ENCODE results near the gene FOXP3. TPM values are rescaled to one million over a fixed set of nuclear protein-coding genes. Genes with fewer than 3 reads are reported as not detected.

The FOXP3 gene
- total RNA-seq, 1 experiment from 2014 or later = 0.42 TPM

DNA sequence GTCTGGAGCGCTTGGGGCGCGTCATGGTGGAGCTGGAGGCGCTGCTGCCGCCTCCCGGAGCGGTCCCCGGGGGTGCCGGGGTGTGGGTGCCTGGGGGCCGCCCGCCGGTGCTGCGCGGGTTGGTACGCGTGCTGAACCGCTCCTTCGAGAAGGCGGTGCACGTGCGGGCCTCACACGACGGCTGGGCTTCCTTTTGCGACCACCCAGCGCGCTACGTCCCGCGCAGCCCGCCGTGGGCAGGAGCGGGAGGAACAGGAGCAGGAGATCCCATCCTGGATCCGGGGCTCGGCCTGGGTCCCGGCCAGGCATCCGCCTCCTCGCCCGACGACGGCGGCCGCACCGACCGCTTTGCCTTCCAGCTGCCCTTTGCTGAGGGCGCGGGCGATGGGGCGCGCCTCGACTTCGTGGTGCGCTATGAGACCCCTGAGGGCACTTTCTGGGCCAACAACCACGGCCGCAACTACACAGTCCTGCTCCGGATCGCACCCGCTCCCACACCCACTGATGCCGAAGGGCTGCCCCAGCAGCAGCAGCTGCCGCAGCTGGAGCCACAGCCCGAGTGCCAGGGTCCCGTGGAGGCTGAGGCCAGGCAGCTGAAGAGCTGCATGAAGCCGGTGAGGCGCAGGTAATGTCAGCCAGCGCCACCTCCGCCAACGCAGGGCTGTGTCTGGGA lies 5.9 kb upstream of the FOXP3 start (continued):
- TF ChIP-seq ATF2 (CRISPR knock-in tag; IDR thresholded peaks at IDR 0.05; ENCODE audit: borderline replicate concordance, low read depth) (0 out of 2 replicates have a peak, but pooled peaks have one; percentile 41), TEAD1 (CRISPR knock-in tag; IDR thresholded peaks at IDR 0.05) (no peak), ETV6 (CRISPR knock-in tag; IDR thresholded peaks at IDR 0.05) (no peak), ZNF423 (CRISPR knock-in tag; IDR thresholded peaks at IDR 0.05) (no peak), CBFB (CRISPR knock-in tag; IDR thresholded peaks at IDR 0.05; ENCODE audit: low read depth) (no peak), ESRRA (CRISPR knock-in tag; IDR thresholded peaks at IDR 0.05; ENCODE audit: borderline replicate concordance) (0 out of 2 replicates have a peak, but pooled peaks have one; percentile 39), ZNF219 (CRISPR knock-in tag; IDR thresholded peaks at IDR 0.05; ENCODE audit: borderline replicate concordance) (no peak), GABPB1 (CRISPR knock-in tag; IDR thresholded peaks at IDR 0.05) (no peak), ZNF281 (CRISPR knock-in tag; IDR thresholded peaks at IDR 0.05) (no peak), PRRX2 (CRISPR knock-in tag; IDR thresholded peaks at IDR 0.05) (no peak), GTF2I (CRISPR knock-in tag; conservative IDR thresholded peaks at IDR 0.05) (no peak), FOXK1 (CRISPR knock-in tag; IDR thresholded peaks at IDR 0.05) (no peak), AFF4 (CRISPR knock-in tag; IDR thresholded peaks at IDR 0.05; ENCODE audit: borderline replicate concordance) (no peak), FOXP1 (CRISPR knock-in tag; IDR thresholded peaks at IDR 0.05; ENCODE audit: borderline replicate concordance) (0 out of 2 replicates have a peak, but pooled peaks have one; percentile 47), SOX15 (CRISPR knock-in tag; IDR thresholded peaks at IDR 0.05) (no peak), ZNF263 (CRISPR knock-in tag; IDR thresholded peaks at IDR 0.05; ENCODE audit: low read depth) (0 out of 2 replicates have a peak, but pooled peaks have one; percentile 4), USF2 (CRISPR knock-in tag; IDR thresholded peaks at IDR 0.05) (no peak), RELA (CRISPR knock-in tag; IDR thresholded peaks at IDR 0.05; ENCODE audit: borderline replicate concordance) (no peak)
- TF ChIP-seq, protein P1, sequence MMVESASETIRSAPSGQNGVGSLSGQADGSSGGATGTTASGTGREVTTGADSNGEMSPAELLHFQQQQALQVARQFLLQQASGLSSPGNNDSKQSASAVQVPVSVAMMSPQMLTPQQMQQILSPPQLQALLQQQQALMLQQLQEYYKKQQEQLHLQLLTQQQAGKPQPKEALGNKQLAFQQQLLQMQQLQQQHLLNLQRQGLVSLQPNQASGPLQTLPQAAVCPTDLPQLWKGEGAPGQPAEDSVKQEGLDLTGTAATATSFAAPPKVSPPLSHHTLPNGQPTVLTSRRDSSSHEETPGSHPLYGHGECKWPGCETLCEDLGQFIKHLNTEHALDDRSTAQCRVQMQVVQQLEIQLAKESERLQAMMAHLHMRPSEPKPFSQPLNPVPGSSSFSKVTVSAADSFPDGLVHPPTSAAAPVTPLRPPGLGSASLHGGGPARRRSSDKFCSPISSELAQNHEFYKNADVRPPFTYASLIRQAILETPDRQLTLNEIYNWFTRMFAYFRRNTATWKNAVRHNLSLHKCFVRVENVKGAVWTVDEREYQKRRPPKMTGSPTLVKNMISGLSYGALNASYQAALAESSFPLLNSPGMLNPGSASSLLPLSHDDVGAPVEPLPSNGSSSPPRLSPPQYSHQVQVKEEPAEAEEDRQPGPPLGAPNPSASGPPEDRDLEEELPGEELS (CRISPR knock-in tag; IDR thresholded peaks at IDR 0.05) = no peak
- TF ChIP-seq, protein P2, sequence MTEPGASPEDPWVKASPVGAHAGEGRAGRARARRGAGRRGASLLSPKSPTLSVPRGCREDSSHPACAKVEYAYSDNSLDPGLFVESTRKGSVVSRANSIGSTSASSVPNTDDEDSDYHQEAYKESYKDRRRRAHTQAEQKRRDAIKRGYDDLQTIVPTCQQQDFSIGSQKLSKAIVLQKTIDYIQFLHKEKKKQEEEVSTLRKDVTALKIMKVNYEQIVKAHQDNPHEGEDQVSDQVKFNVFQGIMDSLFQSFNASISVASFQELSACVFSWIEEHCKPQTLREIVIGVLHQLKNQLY (CRISPR knock-in tag; IDR thresholded peaks at IDR 0.05) = no peak
- TF ChIP-seq, protein P3, sequence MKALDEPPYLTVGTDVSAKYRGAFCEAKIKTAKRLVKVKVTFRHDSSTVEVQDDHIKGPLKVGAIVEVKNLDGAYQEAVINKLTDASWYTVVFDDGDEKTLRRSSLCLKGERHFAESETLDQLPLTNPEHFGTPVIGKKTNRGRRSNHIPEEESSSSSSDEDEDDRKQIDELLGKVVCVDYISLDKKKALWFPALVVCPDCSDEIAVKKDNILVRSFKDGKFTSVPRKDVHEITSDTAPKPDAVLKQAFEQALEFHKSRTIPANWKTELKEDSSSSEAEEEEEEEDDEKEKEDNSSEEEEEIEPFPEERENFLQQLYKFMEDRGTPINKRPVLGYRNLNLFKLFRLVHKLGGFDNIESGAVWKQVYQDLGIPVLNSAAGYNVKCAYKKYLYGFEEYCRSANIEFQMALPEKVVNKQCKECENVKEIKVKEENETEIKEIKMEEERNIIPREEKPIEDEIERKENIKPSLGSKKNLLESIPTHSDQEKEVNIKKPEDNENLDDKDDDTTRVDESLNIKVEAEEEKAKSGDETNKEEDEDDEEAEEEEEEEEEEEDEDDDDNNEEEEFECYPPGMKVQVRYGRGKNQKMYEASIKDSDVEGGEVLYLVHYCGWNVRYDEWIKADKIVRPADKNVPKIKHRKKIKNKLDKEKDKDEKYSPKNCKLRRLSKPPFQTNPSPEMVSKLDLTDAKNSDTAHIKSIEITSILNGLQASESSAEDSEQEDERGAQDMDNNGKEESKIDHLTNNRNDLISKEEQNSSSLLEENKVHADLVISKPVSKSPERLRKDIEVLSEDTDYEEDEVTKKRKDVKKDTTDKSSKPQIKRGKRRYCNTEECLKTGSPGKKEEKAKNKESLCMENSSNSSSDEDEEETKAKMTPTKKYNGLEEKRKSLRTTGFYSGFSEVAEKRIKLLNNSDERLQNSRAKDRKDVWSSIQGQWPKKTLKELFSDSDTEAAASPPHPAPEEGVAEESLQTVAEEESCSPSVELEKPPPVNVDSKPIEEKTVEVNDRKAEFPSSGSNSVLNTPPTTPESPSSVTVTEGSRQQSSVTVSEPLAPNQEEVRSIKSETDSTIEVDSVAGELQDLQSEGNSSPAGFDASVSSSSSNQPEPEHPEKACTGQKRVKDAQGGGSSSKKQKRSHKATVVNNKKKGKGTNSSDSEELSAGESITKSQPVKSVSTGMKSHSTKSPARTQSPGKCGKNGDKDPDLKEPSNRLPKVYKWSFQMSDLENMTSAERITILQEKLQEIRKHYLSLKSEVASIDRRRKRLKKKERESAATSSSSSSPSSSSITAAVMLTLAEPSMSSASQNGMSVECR (CRISPR knock-in tag; IDR thresholded peaks at IDR 0.05; ENCODE audit: borderline replicate concordance) = 0 out of 2 replicates have a peak, but pooled peaks have one; percentile 22
- TF ChIP-seq, protein P4, sequence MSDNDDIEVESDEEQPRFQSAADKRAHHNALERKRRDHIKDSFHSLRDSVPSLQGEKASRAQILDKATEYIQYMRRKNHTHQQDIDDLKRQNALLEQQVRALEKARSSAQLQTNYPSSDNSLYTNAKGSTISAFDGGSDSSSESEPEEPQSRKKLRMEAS (CRISPR knock-in tag; IDR thresholded peaks at IDR 0.05) = peak; percentile 80; the same call in 1 of the 2 replicates

All from WTC11 (cell line).